IMR-90 (cell line): ENCODE data around the gene KIRREL1. TPM values are rescaled to one million over a fixed set of nuclear protein-coding genes. Genes with fewer than 3 reads are reported as not detected.

Experiments
- ATAC-seq: fragments of 200-7000 bp; cut with Tn5 transposase; 2 replicates; pipeline ENCODE4 v1.9.1; 2020; ENCODE audit warnings: low read depth, mild to moderate bottlenecking, moderate library complexity
- BruUV-seq: library from RNA; stranded (reverse); fragments of 400-500 nt; replicated peaks from 2 replicates; lab custom pipeline; 2021; lab: Mats Ljungman, UMichigan
- CTCF ChIA-PET: fragments of 300-600 bp; formaldehyde crosslinking; extraction: SDS; loops from one replicate; lab custom pipeline; 2021; ENCODE audit warnings: antibody characterized with exemption; lab: Yijun Ruan, JAX
- POLR2A ChIA-PET: fragments of 300-600 bp; sonication (Branson Sonifier 250); formaldehyde crosslinking; loops from one replicate; lab custom pipeline; 2022; ENCODE audit warnings: antibody characterized with exemption; ENCODE audit not compliant: unreplicated experiment; lab: Charles Lee
- DNase-seq: peaks from one replicate; pipeline ENCODE4 v3.0.0; 2013
- H2AFZ ChIP-seq: replicated peaks from 2 replicates; pipeline ENCODE3; 2013; ENCODE audit warnings: low read length, mild to moderate bottlenecking; ENCODE audit not compliant: poor library complexity
- H2AK5ac ChIP-seq: 2 replicates; pipeline ENCODE4 v1.6.1; 2013; ENCODE audit warnings: low read depth, low read length, inconsistent platforms
- H2AK9ac ChIP-seq: replicated peaks from 2 replicates; pipeline ENCODE3; 2013; ENCODE audit warnings: mild to moderate bottlenecking, low read depth, low read length, moderate library complexity; ENCODE audit not compliant: poor library complexity
- H2BK120ac ChIP-seq: 2 replicates; pipeline ENCODE4 v1.6.1; 2013; ENCODE audit warnings: low read depth, low read length, inconsistent platforms
- H2BK15ac ChIP-seq: 3 replicates; pipeline ENCODE4 v1.6.1; 2013; ENCODE audit warnings: low read depth, low read length, inconsistent platforms
- H2BK20ac ChIP-seq: 2 replicates; pipeline ENCODE4 v1.6.1; 2013; ENCODE audit warnings: low read depth, mild to moderate bottlenecking, inconsistent platforms, low read length, moderate library complexity
- H2BK5ac ChIP-seq: 2 replicates; pipeline ENCODE4 v1.6.1; 2013; ENCODE audit warnings: mild to moderate bottlenecking, low read depth, low read length, inconsistent platforms; ENCODE audit not compliant: poor library complexity, severe bottlenecking
- H3K14ac ChIP-seq: replicated peaks from 2 replicates; pipeline ENCODE4 v1.6.1; 2013; ENCODE audit warnings: low read depth, low read length, inconsistent platforms
- H3K18ac ChIP-seq: 2 replicates; pipeline ENCODE4 v1.6.1; 2013; ENCODE audit warnings: low read depth, low read length, control low read depth
- H3K23ac ChIP-seq: 2 replicates; pipeline ENCODE4 v1.6.1; 2013; ENCODE audit warnings: low read depth, low read length, inconsistent platforms
- H3K27ac ChIP-seq: 2 replicates; pipeline ENCODE4 v1.5.1; 2013; ENCODE audit warnings: mild to moderate bottlenecking, control low read depth, low read length; ENCODE audit not compliant: insufficient read depth
- H3K27me3 ChIP-seq: 2 replicates; pipeline ENCODE4 v1.6.1; 2013; ENCODE audit warnings: low read length; ENCODE audit not compliant: control insufficient read depth, insufficient read depth
- H3K36me3 ChIP-seq: 2 replicates; pipeline ENCODE4 v1.6.1; 2013; ENCODE audit warnings: low read length, mixed read lengths; ENCODE audit not compliant: control insufficient read depth, insufficient read depth
- H3K4ac ChIP-seq: 2 replicates; pipeline ENCODE4 v1.6.1; 2013; ENCODE audit warnings: low read depth, low read length, inconsistent platforms
- H3K4me1 ChIP-seq: 2 replicates; pipeline ENCODE4 v1.6.1; 2013; ENCODE audit warnings: low read length, mixed read lengths; ENCODE audit not compliant: control insufficient read depth, insufficient read depth
- H3K4me2 ChIP-seq: 2 replicates; pipeline ENCODE4 v1.6.1; 2013; ENCODE audit warnings: low read depth, mild to moderate bottlenecking, control low read depth, low read length, moderate library complexity
- H3K4me3 ChIP-seq: 2 replicates; pipeline ENCODE4 v1.5.1; 2013; ENCODE audit warnings: low read depth, mild to moderate bottlenecking, control low read depth, low read length, moderate library complexity; ENCODE audit not compliant: insufficient read depth
- H3K56ac ChIP-seq: 2 replicates; pipeline ENCODE4 v1.6.1; 2013; ENCODE audit warnings: low read length, inconsistent platforms; ENCODE audit not compliant: insufficient read depth; ENCODE audit errors: extremely low read depth
- H3K79me1 ChIP-seq, 2 experiments: 2 replicates each; pipeline ENCODE4 v1.6.1; 2013; ENCODE audit warnings: low read length in 2 of 2, inconsistent platforms in 1 of 2, low read depth in 1 of 2
- H3K9ac ChIP-seq: 2 replicates; pipeline ENCODE4 v1.6.1; 2013; ENCODE audit warnings: low read depth, low read length, control low read depth
- H3K9me1 ChIP-seq: 2 replicates; pipeline ENCODE4 v1.6.1; 2013; ENCODE audit warnings: low read length, inconsistent platforms; ENCODE audit not compliant: insufficient read depth
- H3K9me3 ChIP-seq: 2 replicates; pipeline ENCODE4 v1.6.1; 2013; ENCODE audit warnings: low read length; ENCODE audit not compliant: control insufficient read depth, insufficient read depth
- H4K20me1 ChIP-seq: 2 replicates; pipeline ENCODE4 v1.6.1; 2013; ENCODE audit warnings: low read length, inconsistent platforms; ENCODE audit not compliant: insufficient read depth
- H4K5ac ChIP-seq: 2 replicates; pipeline ENCODE4 v1.6.1; 2013; ENCODE audit warnings: mild to moderate bottlenecking, low read depth, low read length, control low read depth
- H4K8ac ChIP-seq, 2 experiments: 2 replicates each; pipeline ENCODE4 v1.6.1; 2013; ENCODE audit warnings: low read depth in 2 of 2, low read length in 2 of 2, control low read depth in 1 of 2, inconsistent platforms in 1 of 2
- H4K91ac ChIP-seq: 2 replicates; pipeline ENCODE4 v1.6.1; 2013; ENCODE audit warnings: low read depth, low read length, inconsistent platforms; ENCODE audit not compliant: insufficient read depth
- CHD1 ChIP-seq: IDR thresholded peaks from 2 replicates; pipeline ENCODE4 v1.6.1; 2012; ENCODE audit warnings: low read depth, low read length, improper control_type of control experiment
- MAFK ChIP-seq: IDR thresholded peaks from 2 replicates; pipeline ENCODE4 v1.6.1; 2012; ENCODE audit warnings: low read depth, low read length, improper control_type of control experiment
- MAZ ChIP-seq: IDR thresholded peaks from 2 replicates; pipeline ENCODE4 v1.6.1; 2012; ENCODE audit warnings: low read depth, mild to moderate bottlenecking, low read length, improper control_type of control experiment, moderate library complexity, borderline replicate concordance
- RAD21 ChIP-seq: IDR thresholded peaks from 2 replicates; pipeline ENCODE4 v1.6.1; 2012; ENCODE audit warnings: low read length, improper control_type of control experiment
- RCOR1 ChIP-seq: IDR thresholded peaks from 2 replicates; pipeline ENCODE4 v1.6.1; 2012; ENCODE audit warnings: mild to moderate bottlenecking, low read length, improper control_type of control experiment; ENCODE audit not compliant: insufficient replicate concordance
- SMC3 ChIP-seq: fragments of 150-350 bp; IDR thresholded peaks from 2 replicates; pipeline ENCODE4 v1.6.1; 2016; ENCODE audit warnings: low read depth, mild to moderate bottlenecking, antibody characterized with exemption, low read length, moderate library complexity
- USF2 ChIP-seq: fragments of 150-350 bp; IDR thresholded peaks from 2 replicates; pipeline ENCODE4 v1.6.1; 2017; ENCODE audit warnings: mild to moderate bottlenecking, antibody characterized with exemption, low read length, low read depth
- dilution Hi-C: fragments of 300-500 bp; cut with HindIII; formaldehyde crosslinking; loops from one replicate; pipeline ENCODE4 v1.14.3; 2018; ENCODE audit warnings: low sequenced_read_pairs; ENCODE audit not compliant: unreplicated experiment
- in situ Hi-C: fragments of 300-500 bp; cut with MboI; formaldehyde crosslinking; loops from 3 replicates; pipeline ENCODE4 v1.14.3; 2019; ENCODE audit warnings: low sequenced_read_pairs, inconsistent platforms, mixed read lengths
- intact Hi-C: fragments of 100-400 bp; cut with micrococcal nuclease; formaldehyde crosslinking; loops from 2 replicates; pipeline ENCODE4 v1.10.0; 2022
- polyA plus RNA-seq, 3 experiments: library from polyadenylated mRNA; depleted of rRNA; stranded (reverse); fragments of >200 nt; gene quantifications; 2 replicates each; pipeline ENCODE4 v1.2.3, GENCODE V29; 2012; ENCODE audit warnings: low replicate concordance in 1 of 3
- total RNA-seq: library from RNA; depleted of rRNA; stranded (reverse); fragments of >200 nt; gene quantifications from 2 replicates; pipeline ENCODE4 v1.2.3, GENCODE V29; 2012

Gene KIRREL1
- total and polyA plus RNA-seq, 2 of the 4 experiments (the other 2 are of a cell fraction): 58.1 to 64.7 TPM

GRCh38 chr1:158053276-158053675 lies 59.8 kb downstream of the KIRREL1 start:
- in situ Hi-C loops: no loop called here
- Histone ChIP-seq H3K14ac (no peak overlapping the region), H4K5ac (no peak overlapping the region), H3K36me3 (peaks cover 21% of the 10 kb centered on the region), H4K20me1 (peaks cover 95% of the 10 kb centered on the region), H2BK15ac (no peak overlapping the region), H2AK9ac (no peak overlapping the region), H3K9me3 (no peaks in the 10 kb centered on the region), H3K56ac (no peak overlapping the region), H3K23ac (no peak overlapping the region), H4K91ac (no peak overlapping the region), H2AFZ (no peak overlapping the region), H2BK5ac (no peak overlapping the region), H2AK5ac (no peak overlapping the region), H3K9ac (no peak overlapping the region), H3K27ac (no peak overlapping the region), H3K18ac (no peak overlapping the region), H3K27me3 (no peaks in the 10 kb centered on the region), H3K4ac (no peak overlapping the region), H3K79me1 (peaks cover 56 to 93% of the 10 kb centered on the region in 2 experiments), H4K8ac (no peak overlapping the region), H3K4me3 (no peak overlapping the region), H3K4me1 (peaks cover 5% of the 10 kb centered on the region; the same call in 1 of the 2 replicates), H3K9me1 (peaks cover 56% of the 10 kb centered on the region), H2BK120ac (no peak overlapping the region), H3K4me2 (no peak overlapping the region), H2BK20ac (no peak overlapping the region)
- DNase-seq (peak; percentile 26), ATAC-seq (peak; percentile 35; the same call in 1 of the 2 replicates)
- dilution Hi-C loops: no loop called here
- TF ChIP-seq USF2 (no peak), CHD1 (no peak), MAFK (no peak), SMC3 (no peak), MAZ (no peak), RCOR1 (no peak), RAD21 (no peak)
- intact Hi-C loops: no loop called here
- BruUV-seq: no TSS peak
- ChIA-PET CTCF (interaction anchor here (1.0 to 1.5 kb wide), 2 partner anchors 16 to 61 kb away, joined by 3 to 4 read pairs; no protein-coding TSS in a partner anchor), POLR2A (interaction anchor here (0.6 kb wide), 2 partner anchors 12 to 32 kb away, joined by 5 to 8 read pairs; no protein-coding TSS in a partner anchor)
